ENCODE data around the gene PLEKHF1.
"Not testable (repeated sequence)": the region's sequence is repeated elsewhere in the genome, so short reads cannot be mapped to it uniquely, and the experiment has no call there.

PLEKHF1 gene

DNA sequence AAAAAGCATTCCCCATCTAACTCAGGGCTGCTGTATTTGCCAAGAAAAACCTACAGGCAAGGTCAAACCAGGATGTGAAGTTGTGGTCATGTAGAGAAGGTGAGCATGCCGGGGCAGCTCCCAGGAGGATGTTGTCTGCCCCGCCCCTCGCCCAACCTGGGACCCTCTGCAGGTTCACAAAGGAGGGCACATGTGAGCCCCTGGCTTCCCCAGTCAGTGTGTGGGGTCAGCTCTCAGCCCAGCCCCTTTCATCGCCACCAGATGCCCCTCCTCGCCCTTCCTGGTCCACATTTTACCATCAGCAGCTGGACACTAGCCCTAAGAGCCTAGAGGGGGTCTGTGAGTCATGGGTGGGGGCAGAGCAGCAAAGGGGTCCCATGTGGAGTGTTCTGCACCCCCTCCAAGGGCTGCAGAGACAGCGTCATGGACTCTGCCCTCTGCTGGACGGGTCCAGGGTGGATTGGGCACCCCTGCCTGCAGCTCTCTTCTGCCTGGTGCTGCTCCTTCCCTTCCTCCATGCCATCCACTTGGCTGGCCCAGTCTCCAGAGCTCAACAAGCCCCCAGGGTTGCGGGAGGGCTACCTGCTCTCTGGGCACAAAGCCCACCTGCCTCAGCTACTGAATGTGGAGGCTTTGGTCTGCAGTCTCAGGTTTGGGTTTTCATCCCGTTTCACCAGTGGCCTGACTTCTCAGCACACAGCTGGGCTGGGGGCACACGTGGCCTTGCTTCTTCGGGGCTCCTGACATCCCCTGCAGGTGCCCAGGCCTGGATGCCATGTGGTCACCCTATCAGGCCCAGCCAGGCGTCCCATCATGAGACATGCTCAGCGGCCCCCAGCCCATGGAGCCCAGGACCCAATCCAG lies 3.7 kb downstream of the PLEKHF1 start:
- H3K27ac ChIP-seq (ENCODE audit: low read depth, low read length): no peak overlapping the region
- H3K36me3 ChIP-seq (ENCODE audit: insufficient read depth, low read length): no peaks in the 10 kb centered on the region
- peaks cover 44% of the 10 kb centered on the region for H3K4me1 ChIP-seq (ENCODE audit: insufficient read depth, low read length)
- no peak overlapping the region for H3K4me3 ChIP-seq (ENCODE audit: low read depth in 1 of 2, low read length in 2 of 2)
- H3K27me3 ChIP-seq (ENCODE audit: control insufficient read depth in 1 of 2, insufficient read depth in 2 of 2, low read length in 2 of 2): no peaks in the 10 kb centered on the region
- no peak overlapping the region for H3K9ac ChIP-seq (ENCODE audit: low read length)
- H3K9me3 ChIP-seq (ENCODE audit: low read length): no peaks in the 10 kb centered on the region

DNA sequence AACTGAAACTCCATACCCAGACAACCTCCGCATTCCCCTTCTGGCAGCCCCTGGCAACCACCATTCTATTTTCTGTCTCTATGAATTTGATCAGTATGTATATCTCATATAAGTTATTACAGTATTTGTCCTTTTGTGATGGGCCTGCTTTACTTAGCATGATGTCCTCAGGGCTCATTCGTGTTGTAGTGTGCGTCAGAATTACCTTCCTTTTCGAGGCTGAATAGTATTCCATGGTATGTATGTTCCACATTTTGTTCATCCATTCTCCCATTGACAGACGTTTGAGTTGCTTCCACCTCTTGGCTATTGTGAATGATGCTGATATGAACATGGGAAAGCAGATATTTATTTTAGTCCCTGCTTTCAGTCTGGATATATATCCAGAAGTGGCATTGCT lies 5.0 kb downstream of the PLEKHF1 start:
- H3K4me1 ChIP-seq (ENCODE audit: insufficient read depth, low read length): peaks cover 34% of the 10 kb centered on the region
- no peak overlapping the region for H3K4me3 ChIP-seq (ENCODE audit: low read depth in 1 of 2, low read length in 2 of 2)
- H3K9me3 ChIP-seq (ENCODE audit: low read length): no peaks in the 10 kb centered on the region
- no peak overlapping the region for H3K27ac ChIP-seq (ENCODE audit: low read depth, low read length)
- peaks cover 8% of the 10 kb centered on the region for H3K36me3 ChIP-seq (ENCODE audit: insufficient read depth, low read length)
- no peak overlapping the region for H3K9ac ChIP-seq (ENCODE audit: low read length)
- H3K27me3 ChIP-seq (ENCODE audit: control insufficient read depth in 1 of 2, insufficient read depth in 2 of 2, low read length in 2 of 2): no peaks in the 10 kb centered on the region

DNA sequence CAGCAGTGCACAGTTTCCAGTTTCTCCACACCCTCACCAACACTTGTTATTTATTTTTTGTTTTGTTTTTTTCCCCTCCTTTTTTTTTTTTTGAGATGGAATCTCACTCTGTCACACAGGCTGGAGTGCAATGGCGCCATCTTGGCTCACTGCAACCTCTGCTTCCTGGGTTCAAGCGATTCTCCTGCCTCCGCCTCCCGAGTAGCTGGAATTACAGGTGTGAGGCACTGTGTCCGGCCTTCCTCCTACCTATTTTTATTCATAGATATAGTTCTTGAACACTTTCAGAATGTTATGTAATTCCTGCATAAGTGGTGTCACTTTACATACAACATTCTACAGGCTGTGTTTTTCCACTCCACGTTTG lies 5.7 kb downstream of the PLEKHF1 start:
- peaks cover 34% of the 10 kb centered on the region for H3K4me1 ChIP-seq (ENCODE audit: insufficient read depth, low read length)
- not testable (repeated sequence) for H3K27ac ChIP-seq (ENCODE audit: low read depth, low read length); H3K4me3 ChIP-seq (ENCODE audit: low read depth in 1 of 2, low read length in 2 of 2); H3K9ac ChIP-seq (ENCODE audit: low read length); H3K27me3 ChIP-seq (ENCODE audit: control insufficient read depth in 1 of 2, insufficient read depth in 2 of 2, low read length in 2 of 2); H3K9me3 ChIP-seq (ENCODE audit: low read length)
- H3K36me3 ChIP-seq (ENCODE audit: insufficient read depth, low read length): peaks cover 15% of the 10 kb centered on the region

DNA sequence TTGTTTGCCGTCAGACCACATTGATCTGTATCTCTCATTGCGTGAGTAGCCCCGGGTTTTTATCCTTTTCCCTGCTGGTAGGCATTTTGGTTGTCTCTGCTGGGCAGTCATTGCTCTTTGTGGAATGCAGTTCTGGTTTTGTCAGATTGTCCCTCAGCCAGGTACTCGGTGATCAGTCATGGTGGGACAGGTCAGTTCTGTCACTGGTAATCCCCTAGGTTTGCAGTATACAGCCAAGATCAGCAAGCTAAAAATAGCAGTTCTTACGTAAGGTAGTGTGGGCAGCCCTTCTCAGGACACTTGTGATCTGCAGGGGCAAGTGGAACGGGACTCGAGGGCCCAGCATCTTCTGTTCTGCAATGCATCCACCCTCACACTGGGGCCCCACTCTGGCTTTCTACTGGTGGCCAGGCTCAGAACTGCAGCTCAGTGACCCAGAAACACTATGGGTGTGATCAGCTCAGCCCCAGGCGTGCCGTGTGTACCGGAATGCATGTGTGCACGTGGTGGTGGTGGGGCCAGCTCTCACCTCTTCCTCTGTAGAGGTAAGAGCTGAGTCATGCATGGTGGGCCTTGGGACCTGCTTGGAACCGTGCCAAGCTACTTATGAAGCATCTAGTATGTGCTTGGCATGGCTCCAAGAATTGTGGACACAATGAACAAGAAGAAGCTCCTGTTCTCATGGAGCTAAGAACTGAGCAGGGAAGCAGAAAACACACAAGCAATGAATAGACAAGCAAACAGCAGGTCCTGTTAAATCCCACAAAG lies 6.3 kb downstream of the PLEKHF1 start:
- no peak overlapping the region for H3K9ac ChIP-seq (ENCODE audit: low read length)
- peaks cover 16% of the 10 kb centered on the region for H3K36me3 ChIP-seq (ENCODE audit: insufficient read depth, low read length)
- no peaks in the 10 kb centered on the region for H3K9me3 ChIP-seq (ENCODE audit: low read length)
- H3K4me3 ChIP-seq (ENCODE audit: low read depth in 1 of 2, low read length in 2 of 2): no peak overlapping the region
- peaks cover 32% of the 10 kb centered on the region for H3K4me1 ChIP-seq (ENCODE audit: insufficient read depth, low read length)
- no peak overlapping the region for H3K27ac ChIP-seq (ENCODE audit: low read depth, low read length)
- no peaks in the 10 kb centered on the region for H3K27me3 ChIP-seq (ENCODE audit: control insufficient read depth in 1 of 2, insufficient read depth in 2 of 2, low read length in 2 of 2)

DNA sequence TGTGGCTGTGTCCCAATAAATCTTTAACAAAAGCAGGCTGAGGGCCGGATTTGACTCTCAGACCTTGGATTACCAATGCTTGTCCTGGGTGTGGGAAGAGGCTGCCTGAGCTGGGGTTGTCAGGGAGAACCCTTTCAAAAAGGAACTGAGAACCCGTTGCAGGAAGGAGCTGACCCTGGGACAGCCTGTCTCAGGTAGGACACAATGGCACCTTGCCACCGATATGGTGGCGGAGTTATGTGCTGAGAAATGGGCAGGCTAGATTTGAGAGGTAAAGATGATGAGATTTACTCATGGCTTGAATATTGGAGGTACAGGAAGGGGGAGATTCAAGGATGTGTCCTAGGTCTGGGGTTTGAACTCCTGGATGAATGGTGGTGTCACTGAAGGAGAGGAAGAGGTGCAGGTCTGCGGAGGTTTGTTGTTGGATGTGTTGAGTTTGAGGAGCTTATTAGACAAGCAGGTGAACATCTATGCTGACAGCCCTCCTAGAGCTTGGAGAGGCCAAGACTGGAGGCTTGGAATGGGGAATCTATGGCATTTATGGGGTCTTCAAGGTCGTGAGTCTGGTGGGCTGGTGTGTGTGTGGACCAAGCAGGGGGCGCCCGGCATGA lies 7.2 kb downstream of the PLEKHF1 start:
- Histone ChIP-seq H3K27me3 (ENCODE audit: control insufficient read depth in 1 of 2, insufficient read depth in 2 of 2, low read length in 2 of 2) (no peaks in the 10 kb centered on the region), H3K9ac (ENCODE audit: low read length) (no peak overlapping the region), H3K4me1 (ENCODE audit: insufficient read depth, low read length) (peaks cover 23% of the 10 kb centered on the region), H3K27ac (ENCODE audit: low read depth, low read length) (no peak overlapping the region), H3K4me3 (ENCODE audit: low read depth in 1 of 2, low read length in 2 of 2) (no peak overlapping the region), H3K36me3 (ENCODE audit: insufficient read depth, low read length) (peaks cover 16% of the 10 kb centered on the region), H3K9me3 (ENCODE audit: low read length) (no peaks in the 10 kb centered on the region)

DNA sequence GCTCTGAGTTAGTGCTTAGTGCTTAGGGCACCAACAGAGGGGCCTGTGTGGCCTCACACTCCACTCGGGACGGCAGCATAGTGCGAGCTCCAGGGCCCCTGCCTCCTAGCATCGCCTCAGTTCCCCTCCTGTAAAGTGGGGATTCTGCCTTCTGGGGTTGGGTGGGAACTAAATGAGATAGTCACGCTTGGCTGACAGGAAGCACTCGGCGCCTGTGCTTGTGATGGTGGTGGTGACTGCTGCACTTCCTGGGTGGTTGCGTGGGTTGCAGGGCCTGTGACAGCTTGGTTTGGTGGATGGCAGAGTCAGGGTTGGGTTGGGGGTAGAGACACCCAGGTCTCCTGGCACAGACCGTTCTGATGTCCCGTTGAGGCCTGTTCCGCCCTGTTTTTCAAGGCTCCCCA lies 7.7 kb downstream of the PLEKHF1 start:
- H3K9ac ChIP-seq (ENCODE audit: low read length): no peak overlapping the region
- H3K4me3 ChIP-seq (ENCODE audit: low read depth in 1 of 2, low read length in 2 of 2): no peak overlapping the region
- no peak overlapping the region for H3K27ac ChIP-seq (ENCODE audit: low read depth, low read length)

DNA sequence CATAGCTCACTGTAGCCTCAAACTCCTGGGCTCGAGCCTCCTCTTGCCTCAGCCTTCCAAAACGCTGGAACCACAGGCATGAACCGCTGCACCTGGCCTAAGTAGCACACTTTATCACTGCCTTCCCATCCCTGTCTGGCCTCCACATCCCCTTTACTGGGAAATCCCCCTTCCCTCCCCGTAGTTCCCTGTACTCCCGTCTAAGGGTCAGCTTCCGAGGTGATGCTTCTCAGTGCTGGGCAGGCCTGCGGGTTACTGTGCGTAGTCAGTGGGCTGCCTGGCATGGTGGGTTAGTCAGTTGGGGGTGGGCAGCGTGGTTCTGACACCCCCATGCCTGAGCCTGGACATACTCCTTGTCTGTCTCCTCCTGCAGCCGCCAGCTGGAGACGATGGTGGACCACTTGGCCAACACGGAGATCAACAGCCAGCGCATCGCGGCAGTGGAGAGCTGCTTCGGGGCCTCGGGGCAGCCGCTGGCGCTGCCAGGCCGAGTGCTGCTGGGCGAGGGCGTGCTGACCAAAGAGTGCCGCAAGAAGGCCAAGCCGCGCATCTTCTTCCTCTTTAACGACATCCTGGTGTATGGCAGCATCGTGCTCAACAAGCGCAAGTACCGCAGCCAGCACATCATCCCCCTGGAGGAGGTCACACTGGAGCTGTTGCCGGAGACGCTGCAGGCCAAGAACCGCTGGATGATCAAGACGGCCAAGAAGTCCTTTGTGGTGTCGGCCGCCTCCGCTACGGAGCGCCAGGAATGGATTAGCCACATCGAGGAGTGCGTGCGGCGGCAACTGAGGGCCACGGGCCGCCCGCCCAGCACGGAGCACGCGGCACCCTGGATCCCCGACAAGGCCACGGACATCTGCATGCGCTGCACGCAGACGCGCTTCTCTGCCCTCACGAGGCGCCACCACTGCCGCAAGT lies 8.4 kb downstream of the PLEKHF1 start:
- Histone ChIP-seq H3K4me3 (ENCODE audit: low read depth in 1 of 2, low read length in 2 of 2) (no peak overlapping the region), H3K27ac (ENCODE audit: low read depth, low read length) (no peak overlapping the region), H3K4me1 (ENCODE audit: insufficient read depth, low read length) (peaks cover 22% of the 10 kb centered on the region), H3K9ac (ENCODE audit: low read length) (no peak overlapping the region), H3K9me3 (ENCODE audit: low read length) (no peaks in the 10 kb centered on the region), H3K27me3 (ENCODE audit: control insufficient read depth in 1 of 2, insufficient read depth in 2 of 2, low read length in 2 of 2) (no peaks in the 10 kb centered on the region), H3K36me3 (ENCODE audit: insufficient read depth, low read length) (peaks cover 16% of the 10 kb centered on the region)

More for the DNA sequence above, 7.7 kb downstream of the PLEKHF1 start:
- Histone ChIP-seq H3K36me3 (ENCODE audit: insufficient read depth, low read length) (peaks cover 16% of the 10 kb centered on the region), H3K9me3 (ENCODE audit: low read length) (no peaks in the 10 kb centered on the region), H3K4me1 (ENCODE audit: insufficient read depth, low read length) (peaks cover 18% of the 10 kb centered on the region), H3K27me3 (ENCODE audit: control insufficient read depth in 1 of 2, insufficient read depth in 2 of 2, low read length in 2 of 2) (no peaks in the 10 kb centered on the region)

DNA sequence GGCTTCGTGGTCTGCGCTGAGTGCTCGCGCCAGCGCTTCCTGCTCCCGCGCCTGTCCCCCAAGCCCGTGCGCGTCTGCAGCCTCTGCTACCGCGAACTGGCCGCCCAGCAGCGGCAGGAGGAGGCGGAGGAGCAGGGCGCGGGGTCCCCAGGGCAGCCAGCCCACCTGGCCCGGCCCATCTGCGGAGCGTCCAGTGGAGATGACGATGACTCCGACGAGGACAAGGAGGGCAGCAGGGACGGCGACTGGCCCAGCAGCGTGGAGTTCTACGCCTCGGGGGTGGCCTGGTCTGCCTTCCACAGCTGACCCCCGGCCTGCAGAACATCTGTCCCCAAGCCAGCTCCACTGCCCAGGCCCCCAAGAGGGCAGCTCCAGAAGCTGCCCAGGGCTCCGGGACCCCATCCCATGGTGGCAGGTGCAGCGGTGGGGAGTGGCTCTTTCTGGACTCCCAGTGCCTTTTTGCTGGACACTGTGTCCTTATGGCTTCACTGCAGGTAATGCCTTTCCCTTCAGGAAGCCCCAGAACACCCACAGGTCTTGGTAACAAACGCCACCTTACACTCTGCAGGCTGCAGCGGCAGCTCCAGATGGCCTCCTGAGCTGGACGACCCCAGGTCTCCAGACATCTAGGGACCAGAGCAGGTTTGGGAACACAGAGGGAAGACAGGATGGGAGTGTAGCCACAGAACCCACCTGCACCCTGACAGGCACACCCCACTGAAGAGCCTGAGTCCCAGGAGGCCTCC lies 9.3 kb downstream of the PLEKHF1 start:
- H3K4me1 ChIP-seq (ENCODE audit: insufficient read depth, low read length): peaks cover 24% of the 10 kb centered on the region
- no peak overlapping the region for H3K9ac ChIP-seq (ENCODE audit: low read length)

DNA sequence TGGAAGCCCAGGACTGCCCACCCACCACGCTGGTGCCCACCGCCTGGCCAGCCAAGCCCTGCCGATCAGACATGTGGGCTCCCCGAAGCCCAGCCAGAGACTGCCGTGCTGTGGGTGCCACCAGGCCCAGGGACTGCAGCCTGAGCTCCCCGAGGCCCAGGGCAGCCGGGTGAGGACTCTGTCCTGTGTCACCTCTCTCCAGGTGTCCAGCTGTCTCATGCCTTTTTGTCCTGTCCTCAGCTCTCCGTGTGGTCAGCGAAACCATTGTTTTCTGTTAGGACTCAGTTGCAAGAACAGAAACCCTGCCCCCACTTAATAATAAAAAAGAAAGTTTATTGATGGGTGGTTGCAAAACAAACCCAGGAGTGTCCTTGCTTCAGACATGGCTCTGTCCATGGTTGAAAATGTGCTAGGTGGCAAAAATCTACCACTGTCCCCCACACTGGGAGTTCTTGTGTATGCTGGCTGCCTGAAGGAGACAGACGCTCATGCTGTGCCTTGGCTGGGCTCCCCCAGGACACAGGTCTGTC lies 9.9 kb downstream of the PLEKHF1 start:
- Histone ChIP-seq H3K9ac (ENCODE audit: low read length) (no peak overlapping the region), H3K4me1 (ENCODE audit: insufficient read depth, low read length) (peaks cover 24% of the 10 kb centered on the region), H3K27ac (ENCODE audit: low read depth, low read length) (no peak overlapping the region), H3K36me3 (ENCODE audit: insufficient read depth, low read length) (peaks cover 16% of the 10 kb centered on the region), H3K4me3 (ENCODE audit: low read depth in 1 of 2, low read length in 2 of 2) (no peak overlapping the region), H3K27me3 (ENCODE audit: control insufficient read depth in 1 of 2, insufficient read depth in 2 of 2, low read length in 2 of 2) (no peaks in the 10 kb centered on the region), H3K9me3 (ENCODE audit: low read length) (no peaks in the 10 kb centered on the region)

More for the DNA sequence above, 9.3 kb downstream of the PLEKHF1 start:
- Histone ChIP-seq H3K36me3 (ENCODE audit: insufficient read depth, low read length) (peaks cover 16% of the 10 kb centered on the region), H3K4me3 (ENCODE audit: low read depth in 1 of 2, low read length in 2 of 2) (no peak overlapping the region), H3K9me3 (ENCODE audit: low read length) (no peaks in the 10 kb centered on the region), H3K27me3 (ENCODE audit: control insufficient read depth in 1 of 2, insufficient read depth in 2 of 2, low read length in 2 of 2) (no peaks in the 10 kb centered on the region), H3K27ac (ENCODE audit: low read depth, low read length) (no peak overlapping the region)

DNA sequence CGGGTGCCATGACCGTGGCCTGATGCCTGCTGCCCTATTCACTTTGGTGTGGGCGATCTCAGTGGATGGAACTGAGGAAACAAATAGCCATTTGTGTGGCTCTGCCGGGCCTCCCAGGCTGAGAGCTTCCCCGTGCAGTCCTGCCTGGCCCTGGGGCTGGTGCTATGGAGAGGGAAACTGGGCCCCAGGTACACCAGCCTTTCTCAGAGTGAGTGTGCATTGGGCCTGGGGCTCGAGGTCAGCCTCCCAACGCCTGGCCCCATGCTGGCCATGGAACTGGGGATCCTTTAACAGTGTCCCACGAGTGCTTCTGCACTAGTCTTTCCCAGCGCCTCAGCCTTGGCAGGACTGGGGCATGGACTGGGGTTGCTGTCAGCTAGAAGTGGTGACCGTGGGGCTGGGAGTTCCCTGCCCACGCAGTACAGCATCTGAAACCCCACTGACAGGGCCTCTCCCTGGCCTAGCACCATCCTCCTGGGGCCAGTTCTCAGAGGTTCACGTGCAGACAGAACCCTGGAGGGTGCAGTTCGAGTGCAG lies 10.5 kb downstream of the PLEKHF1 start:
- Histone ChIP-seq H3K9me3 (ENCODE audit: low read length) (no peaks in the 10 kb centered on the region), H3K36me3 (ENCODE audit: insufficient read depth, low read length) (peaks cover 16% of the 10 kb centered on the region), H3K4me3 (ENCODE audit: low read depth in 1 of 2, low read length in 2 of 2) (no peak overlapping the region), H3K27ac (ENCODE audit: low read depth, low read length) (no peak overlapping the region), H3K9ac (ENCODE audit: low read length) (no peak overlapping the region), H3K4me1 (ENCODE audit: insufficient read depth, low read length) (peaks cover 23% of the 10 kb centered on the region), H3K27me3 (ENCODE audit: control insufficient read depth in 1 of 2, insufficient read depth in 2 of 2, low read length in 2 of 2) (no peaks in the 10 kb centered on the region)
